Measurements from ENCODE around the gene TEX28.

- TF ChIP-seq TAF1 (IDR thresholded peaks at IDR 0.05; ENCODE audit: borderline replicate concordance, insufficient read depth, low read length) (no peak), SIN3A (IDR thresholded peaks at IDR 0.05; ENCODE audit: borderline replicate concordance, insufficient read depth, low read length) (no peak)
Measured at GRCh38 chrX:154312116-154312515, 17.2 kb upstream of the TEX28 start.
